Thymus (tissue), 11 donors: ENCODE data around the gene FBN3. TPM values are rescaled to one million over a fixed set of nuclear protein-coding genes. Genes with fewer than 3 reads are reported as not detected.
A peak's percentile ranks its signal among the peaks of the same experiment; 100 is the strongest.

Source experiments
- DNase-seq, 9 donors: peaks; one replicate each; pipeline ENCODE4 v3.0.0-alpha.2; 2013; ENCODE audit warnings: low spot score in 9 of 9, low read depth in 6 of 9, missing footprints in 1 of 9
- H3K27ac ChIP-seq, 2 donors: one replicate each; pipeline ENCODE4 v1.5.1; 2013; ENCODE audit warnings: control low read depth in 1 of 2, low read depth in 1 of 2, low read length in 1 of 2, mild to moderate bottlenecking in 1 of 2, moderate library complexity in 1 of 2
- H3K27me3 ChIP-seq, 2 donors: one replicate each; pipeline ENCODE4 v1.5.1; 2013; ENCODE audit warnings: low read length in 1 of 2; ENCODE audit not compliant: control insufficient read depth in 2 of 2, insufficient read depth in 1 of 2
- H3K36me3 ChIP-seq, 2 donors: one replicate each; pipeline ENCODE4 v1.5.1; 2013; ENCODE audit warnings: low read length in 1 of 2, mild to moderate bottlenecking in 1 of 2, moderate library complexity in 1 of 2; ENCODE audit not compliant: control insufficient read depth in 2 of 2, insufficient read depth in 2 of 2
- H3K4me1 ChIP-seq, 2 donors: one replicate each; pipeline ENCODE4 v1.5.1; 2013; ENCODE audit warnings: low read length in 2 of 2; ENCODE audit not compliant: control insufficient read depth in 2 of 2, insufficient read depth in 2 of 2
- H3K4me3 ChIP-seq, 2 donors: one replicate each; pipeline ENCODE4 v1.5.1; 2013; ENCODE audit warnings: low read length in 2 of 2, control low read depth in 1 of 2, mild to moderate bottlenecking in 1 of 2
- H3K9me3 ChIP-seq, 2 donors: one replicate each; pipeline ENCODE4 v1.5.1; 2013; ENCODE audit warnings: low read length in 1 of 2, mild to moderate bottlenecking in 1 of 2; ENCODE audit not compliant: control insufficient read depth in 2 of 2, insufficient read depth in 1 of 2
- WGBS: extraction: QIAGEN DNeasy Blood & Tissue Kit; methylation state at CpG from one replicate; pipeline ENCODE4 v1.1.7; 2013; 5-methylcytosine and 5-hydroxymethylcytosine counted together
- polyA plus RNA-seq: library from polyadenylated mRNA; stranded (reverse); fragments of 200-250 nt; gene quantifications from one replicate; pipeline ENCODE4 v1.2.3, GENCODE V29; 2013
- total RNA-seq: library from RNA; stranded (reverse); fragments of 120-200 nt; gene quantifications from one replicate; pipeline ENCODE4 v1.2.4, GENCODE V29; 2013
- donor health status: healthy.

FBN3 gene
- total and polyA plus RNA-seq, 2 donors = 0.16 to 0.61 TPM

- H3K4me1 ChIP-seq = peaks cover 0 to 2% of the 10 kb centered on the region in 2 donors
- H3K9me3 ChIP-seq = no peaks in the 10 kb centered on the region
- DNase-seq = no peak
- 91% methylated on average over 5 of the region's 5 CpGs for WGBS
- H3K27me3 ChIP-seq = no peaks in the 10 kb centered on the region
- no peak overlapping the region for H3K4me3 ChIP-seq
- H3K36me3 ChIP-seq = no peaks in the 10 kb centered on the region
- H3K27ac ChIP-seq = no peak overlapping the region
Observed at GRCh38 chr19:8023371-8023770, 126.0 kb downstream of the FBN3 start.

- H3K9me3 ChIP-seq = no peaks in the 10 kb centered on the region
- no peaks in the 10 kb centered on the region for H3K36me3 ChIP-seq
- no peak for DNase-seq
- H3K27ac ChIP-seq = no peak overlapping the region
- WGBS = 96% methylated on average over 13 of the region's 13 CpGs
- no peaks in the 10 kb centered on the region for H3K27me3 ChIP-seq
- H3K4me3 ChIP-seq = no peak overlapping the region
- H3K4me1 ChIP-seq = peaks cover 0 to 8% of the 10 kb centered on the region in 2 donors
Observed at GRCh38 chr19:8022275-8022674, 127.1 kb downstream of the FBN3 start.

- DNase-seq = no peak
- Histone ChIP-seq H3K4me1 (peaks cover 0 to 6% of the 10 kb centered on the region in 2 donors), H3K36me3 (no peaks in the 10 kb centered on the region), H3K9me3 (no peaks in the 10 kb centered on the region), H3K27me3 (no peaks in the 10 kb centered on the region), H3K4me3 (no peak overlapping the region), H3K27ac (no peak overlapping the region)
- WGBS = 95% methylated on average over 8 of the region's 8 CpGs
Observed at GRCh38 chr19:8021374-8021773, 128.0 kb downstream of the FBN3 start.

GRCh38 chr19:8020681-8021080 lies 128.7 kb downstream of the FBN3 start:
- H3K27ac ChIP-seq = no peak overlapping the region
- H3K36me3 ChIP-seq = no peaks in the 10 kb centered on the region
- peaks cover 0 to 6% of the 10 kb centered on the region in 2 donors for H3K4me1 ChIP-seq
- no peaks in the 10 kb centered on the region for H3K27me3 ChIP-seq
- 91% methylated on average over 9 of the region's 9 CpGs for WGBS
- H3K4me3 ChIP-seq = no peak overlapping the region
- no peaks in the 10 kb centered on the region for H3K9me3 ChIP-seq
- no peak for DNase-seq

GRCh38 chr19:8017808-8018207 lies 131.6 kb downstream of the FBN3 start:
- Histone ChIP-seq H3K27me3 (no peaks in the 10 kb centered on the region), H3K9me3 (no peaks in the 10 kb centered on the region), H3K4me3 (no peak overlapping the region), H3K4me1 (peaks cover 0 to 6% of the 10 kb centered on the region in 2 donors), H3K36me3 (no peaks in the 10 kb centered on the region), H3K27ac (peak overlapping the region in 1 of 2 donors; percentile 62)
- 61% methylated on average over 14 of the region's 14 CpGs for WGBS
- DNase-seq = peak in 3 of 9 donors; percentile 40 to 72 (median 51)

Other genes starting within 250 kb of the FBN3 start
- 8.0 TPM for gene MAP2K7, start 245.7 kb downstream of the FBN3 start, total RNA-seq
- 45.4 TPM for gene MAP2K7, start 245.7 kb downstream of the FBN3 start, polyA plus RNA-seq
- 0.19 TPM for gene TGFBR3L, start 234.8 kb downstream of the FBN3 start, total RNA-seq
- gene TGFBR3L, start 234.8 kb downstream of the FBN3 start, polyA plus RNA-seq = 0.05 TPM
- 6.4 TPM for gene SNAPC2, start 229.3 kb downstream of the FBN3 start, total RNA-seq
- 16.0 TPM for gene SNAPC2, start 229.3 kb downstream of the FBN3 start, polyA plus RNA-seq
- gene CTXN1, start 223.5 kb downstream of the FBN3 start, total RNA-seq = 0.33 TPM
- gene CTXN1, start 223.5 kb downstream of the FBN3 start, polyA plus RNA-seq = 0.82 TPM
- 28.1 TPM for gene TIMM44, start 205.9 kb downstream of the FBN3 start, total RNA-seq
- gene TIMM44, start 205.9 kb downstream of the FBN3 start, polyA plus RNA-seq = 41.8 TPM
- 45.6 TPM for gene ELAVL1, start 144.0 kb downstream of the FBN3 start, total RNA-seq
- 20.8 TPM for gene ELAVL1, start 144.0 kb downstream of the FBN3 start, polyA plus RNA-seq
- gene CCL25, start 96.8 kb downstream of the FBN3 start, total RNA-seq = 287 TPM
- 33.4 TPM for gene CCL25, start 96.8 kb downstream of the FBN3 start, polyA plus RNA-seq
- 21.7 TPM for gene CERS4, start 59.8 kb upstream of the FBN3 start, total RNA-seq
- gene CERS4, start 59.8 kb upstream of the FBN3 start, polyA plus RNA-seq = 28.5 TPM
- gene CD320, start 158.8 kb upstream of the FBN3 start, total RNA-seq = 24.7 TPM
- gene CD320, start 158.8 kb upstream of the FBN3 start, polyA plus RNA-seq = 31.9 TPM
- gene NDUFA7, start 171.8 kb upstream of the FBN3 start, total RNA-seq = 98.3 TPM
- gene NDUFA7, start 171.8 kb upstream of the FBN3 start, polyA plus RNA-seq = 110 TPM
- 1,209 TPM for gene RPS28, start 171.9 kb upstream of the FBN3 start, total RNA-seq
- gene RPS28, start 171.9 kb upstream of the FBN3 start, polyA plus RNA-seq = 1,415 TPM
- 3.3 TPM for gene KANK3, start 193.7 kb upstream of the FBN3 start, total RNA-seq
- gene KANK3, start 193.7 kb upstream of the FBN3 start, polyA plus RNA-seq = 6.0 TPM
- 0.42 TPM for gene ANGPTL4, start 214.6 kb upstream of the FBN3 start, total RNA-seq
- 14.4 TPM for gene ANGPTL4, start 214.6 kb upstream of the FBN3 start, polyA plus RNA-seq
- 5.6 TPM for gene RAB11B, start 240.8 kb upstream of the FBN3 start, total RNA-seq
- 81.9 TPM for gene RAB11B, start 240.8 kb upstream of the FBN3 start, polyA plus RNA-seq